Spleen (tissue), 11 donors: ENCODE measurements around the gene PAQR4. TPM values are rescaled to one million over a fixed set of nuclear protein-coding genes. Genes with fewer than 3 reads are reported as not detected.

Experiments
- DNase-seq: peaks from one replicate; pipeline ENCODE4 v3.0.0-alpha.2; 2020
- H3K27ac ChIP-seq, 8 donors: fragments of 200-600 bp; sonication (generic) in 7 of 8; 1 replicate in 4 of 8; 2 replicates in 4 of 8; pipeline versions ENCODE4 v1.5.0 to v1.8.0; 2016 to 2021; ENCODE audit warnings: inconsistent platforms in 4 of 8, mild to moderate bottlenecking in 4 of 8, moderate library complexity in 1 of 8
- H3K27me3 ChIP-seq, 7 donors: fragments of 200-600 bp; sonication (generic) in 6 of 7; replicated peaks in 1 of 7; 1 replicate in 4 of 7; 2 replicates in 3 of 7; pipeline versions ENCODE4 v1.5.0 to v1.8.0; 2016 to 2021; ENCODE audit warnings: inconsistent platforms in 3 of 7, mild to moderate bottlenecking in 1 of 7
- H3K36me3 ChIP-seq, 6 donors: fragments of 200-600 bp; sonication (generic) in 5 of 6; 1 replicate in 4 of 6; 2 replicates in 2 of 6; pipeline versions ENCODE4 v1.5.0 to v1.8.0; 2016 to 2021; ENCODE audit warnings: inconsistent platforms in 2 of 6
- H3K4me1 ChIP-seq, 6 donors: fragments of 200-600 bp; sonication (generic) in 5 of 6; 1 replicate in 3 of 6; 2 replicates in 3 of 6; pipeline versions ENCODE4 v1.5.0 to v1.8.0; 2016 to 2021; ENCODE audit warnings: inconsistent platforms in 3 of 6
- H3K4me3 ChIP-seq, 8 donors: fragments of 200-600 bp; sonication (generic) in 7 of 8; 1 replicate in 4 of 8; 2 replicates in 4 of 8; pipeline versions ENCODE4 v1.5.0 to v1.8.0; 2016 to 2021; ENCODE audit warnings: inconsistent platforms in 4 of 8, mild to moderate bottlenecking in 4 of 8, moderate library complexity in 2 of 8
- H3K9me3 ChIP-seq, 8 donors: fragments of 200-600 bp; sonication (generic) in 7 of 8; 1 replicate in 4 of 8; 2 replicates in 4 of 8; pipeline versions ENCODE4 v1.5.0 to v1.8.0; 2016 to 2021; ENCODE audit warnings: inconsistent platforms in 4 of 8
- POLR2A ChIP-seq, 3 donors: fragments of 450-650 bp; IDR thresholded peaks; one replicate each; pipeline ENCODE4 v1.5.1; 2017; ENCODE audit warnings: antibody characterized with exemption in 3 of 3, mild to moderate bottlenecking in 1 of 3
- POLR2AphosphoS5 ChIP-seq, 3 donors: sonication (generic); formaldehyde crosslinking; IDR thresholded peaks; one replicate each; pipeline ENCODE4 v1.5.1; 2017; ENCODE audit warnings: antibody characterized with exemption in 3 of 3
- WGBS, 5 donors: extraction: QIAGEN DNeasy Blood & Tissue Kit in 3 of 5; methylation state at CpG; one replicate each; pipeline versions ENCODE4 v1.1.5 to v1.1.7; 2013 to 2018; 5-methylcytosine and 5-hydroxymethylcytosine counted together
- intact Hi-C: fragments of 100-400 bp; cut with DNase I; formaldehyde crosslinking; loops from one replicate; pipeline ENCODE4 v1.15.0; 2023; ENCODE audit warnings: low total_unique reads
- polyA plus RNA-seq, 3 donors: library from polyadenylated mRNA; stranded (reverse); fragments of 200-250 nt; gene quantifications; one replicate each; pipeline ENCODE4 v1.2.1, GENCODE V29; 2013
- total RNA-seq, 7 donors: library from RNA; depleted of rRNA in 3 of 7; stranded (reverse); fragments of >200 nt in 3 of 7; fragmentation: NEBNext Ultra II Directional in 4 of 7; extraction: Animal tissue kit (Norgen Biotek cat#: 25700) in 4 of 7; gene quantifications; one replicate each; pipeline versions ENCODE4 v1.1.0 to v1.2.1, GENCODE V29; 2016 to 2021
- TF ChIP-seq, protein P1 (sequence below), 11 experiments: fragments of 200-600 bp in 7 of 11; fragments of 450-650 bp in 4 of 11; sonication (generic) in 4 of 11; IDR thresholded peaks in 8 of 11; conservative IDR thresholded peaks in 3 of 11; 1 replicate in 7 of 11; 2 replicates in 4 of 11; pipeline versions ENCODE4 v1.4.0 to v1.8.0; 2016 to 2021; ENCODE audit warnings: antibody characterized with exemption in 11 of 11, inconsistent platforms in 4 of 11, mild to moderate bottlenecking in 1 of 11
- donor health status: healthy with polysubstance abuse.
- donor health status: DM: no; HTN: no; CAD: no; lungs with moderate emphysema.
- donor health status: DM: no; HTN: no; CAD: no.
- donor health status: Bipolar disorder and iron deficiency.
- donor health status: healthy.
- donor health status: DM: no; HTN: no; CAD: no.
- donor health status: DM: yes; HTN: yes; CAD: no.

The PAQR4 gene
- total and polyA plus RNA-seq, 10 donors = 2.1 to 9.0 (median 6.3) TPM

DNA sequence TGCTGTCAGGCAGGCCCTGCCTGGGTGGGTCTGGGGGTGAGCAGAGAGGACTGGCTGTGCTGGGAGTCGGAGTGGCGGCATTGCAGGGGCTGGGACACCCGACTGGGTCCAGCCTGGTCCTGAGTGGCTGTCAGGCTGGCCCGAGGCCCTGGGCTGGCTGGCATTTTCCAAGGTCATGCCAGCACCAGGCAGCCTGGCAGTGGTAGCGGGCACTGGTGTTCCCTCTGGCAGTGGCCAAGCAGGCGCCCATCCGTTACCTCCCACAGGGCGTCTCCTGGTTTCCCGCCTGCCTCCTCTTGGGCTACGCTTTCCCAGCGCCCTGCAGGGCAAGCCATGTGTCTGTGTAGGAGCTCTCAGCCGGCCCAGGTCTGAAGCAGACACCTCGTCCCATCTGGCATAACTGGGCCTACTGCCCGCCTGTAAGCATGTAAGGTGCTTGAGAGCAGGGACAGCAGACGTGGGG is 16.8 kb downstream of the PAQR4 start:
- TF ChIP-seq, protein P1, sequence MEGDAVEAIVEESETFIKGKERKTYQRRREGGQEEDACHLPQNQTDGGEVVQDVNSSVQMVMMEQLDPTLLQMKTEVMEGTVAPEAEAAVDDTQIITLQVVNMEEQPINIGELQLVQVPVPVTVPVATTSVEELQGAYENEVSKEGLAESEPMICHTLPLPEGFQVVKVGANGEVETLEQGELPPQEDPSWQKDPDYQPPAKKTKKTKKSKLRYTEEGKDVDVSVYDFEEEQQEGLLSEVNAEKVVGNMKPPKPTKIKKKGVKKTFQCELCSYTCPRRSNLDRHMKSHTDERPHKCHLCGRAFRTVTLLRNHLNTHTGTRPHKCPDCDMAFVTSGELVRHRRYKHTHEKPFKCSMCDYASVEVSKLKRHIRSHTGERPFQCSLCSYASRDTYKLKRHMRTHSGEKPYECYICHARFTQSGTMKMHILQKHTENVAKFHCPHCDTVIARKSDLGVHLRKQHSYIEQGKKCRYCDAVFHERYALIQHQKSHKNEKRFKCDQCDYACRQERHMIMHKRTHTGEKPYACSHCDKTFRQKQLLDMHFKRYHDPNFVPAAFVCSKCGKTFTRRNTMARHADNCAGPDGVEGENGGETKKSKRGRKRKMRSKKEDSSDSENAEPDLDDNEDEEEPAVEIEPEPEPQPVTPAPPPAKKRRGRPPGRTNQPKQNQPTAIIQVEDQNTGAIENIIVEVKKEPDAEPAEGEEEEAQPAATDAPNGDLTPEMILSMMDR (IDR thresholded peaks at IDR 0.05 in 8 of 11, conservative IDR thresholded peaks at IDR 0.05 in 3 of 11) = no peak
- TF ChIP-seq POLR2A (IDR thresholded peaks at IDR 0.05) (no peak), POLR2AphosphoS5 (IDR thresholded peaks at IDR 0.05) (no peak)
- 75 to 82% (median 78%) methylated on average over 10 to 15 of the region's 15 CpGs for WGBS, 5 donors
- intact Hi-C loops = no loop called here
- peaks cover 0 to 53% (median 3%) of the 10 kb centered on the region in 7 donors for H3K27me3 ChIP-seq
- DNase-seq = no peak
- peaks cover 13 to 47% (median 23%) of the 10 kb centered on the region in 6 donors for H3K4me1 ChIP-seq
- no peak overlapping the region for H3K27ac ChIP-seq
- no peaks in the 10 kb centered on the region for H3K36me3 ChIP-seq
- no peaks in the 10 kb centered on the region for H3K9me3 ChIP-seq
- H3K4me3 ChIP-seq = no peak overlapping the region

DNA sequence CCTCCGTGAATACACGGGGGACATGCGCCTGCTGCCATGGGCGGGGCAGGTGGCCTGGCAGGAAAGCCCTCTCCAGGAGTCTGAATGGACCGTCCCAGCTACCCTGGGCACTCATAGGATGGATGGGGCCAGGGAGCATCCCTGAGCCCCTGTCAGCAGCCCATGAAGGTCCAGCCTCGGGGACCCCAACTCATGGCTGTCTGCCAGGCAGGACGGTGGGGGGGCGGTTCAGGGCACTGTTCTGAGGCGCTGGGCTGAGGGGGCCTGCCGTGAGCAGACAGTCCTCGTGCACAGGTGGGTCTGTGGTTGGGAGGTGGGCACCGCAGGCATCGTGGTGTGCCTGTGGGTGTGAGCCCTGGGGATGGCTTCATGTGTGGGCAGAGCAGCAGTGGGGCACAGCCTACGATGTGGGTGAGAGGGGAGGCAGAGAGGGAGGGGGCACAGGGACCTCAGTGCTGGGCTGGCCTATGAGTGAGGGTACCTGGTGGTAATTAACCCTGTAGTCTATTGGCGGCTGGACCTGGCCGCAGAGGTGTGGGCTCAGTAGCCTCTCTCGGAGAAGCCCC is 17.6 kb downstream of the PAQR4 start:
- Histone ChIP-seq H3K36me3 (no peaks in the 10 kb centered on the region), H3K4me3 (no peak overlapping the region), H3K27me3 (peaks cover 0 to 53% (median 3%) of the 10 kb centered on the region in 7 donors), H3K4me1 (peaks cover 8 to 39% (median 16%) of the 10 kb centered on the region in 6 donors), H3K27ac (no peak overlapping the region), H3K9me3 (no peaks in the 10 kb centered on the region)
- WGBS, 5 donors = 65 to 78% (median 75%) methylated on average over 11 to 17 of the region's 17 CpGs
- no peak for TF ChIP-seq POLR2AphosphoS5 (IDR thresholded peaks at IDR 0.05)
- TF ChIP-seq POLR2A (IDR thresholded peaks at IDR 0.05) = no peak
- TF ChIP-seq, protein P1 (IDR thresholded peaks at IDR 0.05 in 8 of 11, conservative IDR thresholded peaks at IDR 0.05 in 3 of 11) = no peak
- intact Hi-C loops = no loop called here
- DNase-seq = no peak

DNA sequence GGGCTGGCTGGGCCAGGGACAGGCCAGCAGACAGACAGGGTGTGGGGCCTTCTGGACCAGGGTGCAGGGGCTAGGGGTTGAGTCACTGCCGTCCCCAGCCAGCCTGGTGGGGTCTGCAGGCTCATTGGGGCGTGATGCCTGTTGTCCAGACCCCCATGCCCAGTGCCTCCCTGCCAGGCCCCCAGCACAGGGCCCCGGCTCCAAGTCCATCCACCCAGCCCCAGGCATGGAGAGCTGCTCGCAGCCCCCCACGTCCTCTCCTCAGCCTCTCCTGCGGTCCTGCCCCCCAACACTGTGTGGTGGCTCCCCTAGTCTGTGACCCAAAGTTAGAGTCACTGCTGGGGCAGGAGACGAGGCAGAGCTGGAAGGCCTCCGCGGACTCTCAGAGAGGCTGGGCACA is 18.1 kb downstream of the PAQR4 start:
- peaks cover 8 to 36% (median 16%) of the 10 kb centered on the region in 6 donors for H3K4me1 ChIP-seq
- H3K27ac ChIP-seq = no peak overlapping the region
- no peaks in the 10 kb centered on the region for H3K36me3 ChIP-seq
- TF ChIP-seq POLR2AphosphoS5 (IDR thresholded peaks at IDR 0.05) (no peak), POLR2A (IDR thresholded peaks at IDR 0.05) (no peak)
- TF ChIP-seq, protein P1 (IDR thresholded peaks at IDR 0.05 in 8 of 11, conservative IDR thresholded peaks at IDR 0.05 in 3 of 11) = no peak
- no peak for DNase-seq
- intact Hi-C loops = no loop called here
- no peak overlapping the region for H3K4me3 ChIP-seq
- H3K27me3 ChIP-seq = peaks cover 0 to 53% (median 3%) of the 10 kb centered on the region in 7 donors
- WGBS, 5 donors = 77 to 92% (median 90%) methylated on average over 7 to 9 of the region's 9 CpGs
- no peaks in the 10 kb centered on the region for H3K9me3 ChIP-seq

DNA sequence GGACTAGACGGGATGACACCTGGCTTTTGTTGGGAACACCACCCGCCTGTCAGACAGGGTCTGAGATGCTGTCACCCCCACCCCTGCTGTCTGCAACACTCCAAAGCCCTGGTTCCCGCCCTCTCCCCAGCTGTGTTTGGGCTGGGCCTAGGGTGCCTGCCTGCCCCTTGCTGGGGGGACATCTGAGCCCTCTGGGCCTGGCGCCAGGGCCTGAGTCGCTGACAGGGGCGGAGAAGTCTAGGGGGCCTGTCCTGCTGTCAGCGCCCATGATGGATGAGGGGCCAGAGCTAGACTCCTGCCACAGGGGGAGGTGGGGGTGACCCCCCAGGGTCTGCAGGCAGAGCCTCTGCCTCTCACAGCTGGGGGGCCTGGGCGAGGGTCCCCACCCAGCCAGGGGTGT is 18.7 kb downstream of the PAQR4 start:
- intact Hi-C loops = no loop called here
- TF ChIP-seq, protein P1 (IDR thresholded peaks at IDR 0.05 in 8 of 11, conservative IDR thresholded peaks at IDR 0.05 in 3 of 11) = no peak
- TF ChIP-seq POLR2AphosphoS5 (IDR thresholded peaks at IDR 0.05) (no peak), POLR2A (IDR thresholded peaks at IDR 0.05) (no peak)
- Histone ChIP-seq H3K27me3 (peaks cover 0 to 53% (median 3%) of the 10 kb centered on the region in 7 donors), H3K9me3 (no peaks in the 10 kb centered on the region), H3K27ac (no peak overlapping the region), H3K4me3 (no peak overlapping the region), H3K4me1 (peaks cover 8 to 36% (median 16%) of the 10 kb centered on the region in 6 donors), H3K36me3 (no peaks in the 10 kb centered on the region)
- no peak for DNase-seq
- 75 to 89% (median 82%) methylated on average over 6 to 8 of the region's 8 CpGs; no CpG with 5 or more reads in 1 of the 5 donors for WGBS, 5 donors
